Lung (tissue), 12 donors: Measurements from ENCODE around the gene DENND1A. TPM values are rescaled to one million over a fixed set of nuclear protein-coding genes. Genes with fewer than 3 reads are reported as not detected.

Experiments
- ATAC-seq: fragments of 200-7000 bp; cut with Tn5 transposase; one replicate; pipeline ENCODE4 v1.9.1; 2020; ENCODE audit warnings: moderate number of reproducible peaks; ENCODE audit not compliant: insufficient read depth, low FRiP score
- DNase-seq, 3 donors: peaks; one replicate each; pipeline ENCODE4 v3.0.0-alpha.2; 2013 to 2017
- H3K27ac ChIP-seq, 2 donors: one replicate each; pipeline ENCODE4 v1.5.1; 2013; ENCODE audit warnings: mild to moderate bottlenecking in 2 of 2, moderate library complexity in 2 of 2, control low read depth in 1 of 2, inconsistent platforms in 1 of 2, low read depth in 1 of 2, low read length in 1 of 2
- H3K27me3 ChIP-seq, 3 donors: one replicate each; pipeline ENCODE4 v1.5.1; 2013; ENCODE audit warnings: low read length in 2 of 3; ENCODE audit not compliant: control insufficient read depth in 3 of 3, insufficient read depth in 3 of 3
- H3K36me3 ChIP-seq, 4 donors: one replicate each; pipeline ENCODE4 v1.5.1; 2013; ENCODE audit warnings: low read length in 4 of 4, mild to moderate bottlenecking in 1 of 4, moderate library complexity in 1 of 4; ENCODE audit not compliant: control insufficient read depth in 4 of 4, insufficient read depth in 4 of 4
- H3K4me1 ChIP-seq, 5 donors: one replicate each; pipeline ENCODE4 v1.5.1; 2013; ENCODE audit warnings: low read length in 5 of 5, mild to moderate bottlenecking in 2 of 5, moderate library complexity in 1 of 5; ENCODE audit not compliant: control insufficient read depth in 5 of 5, insufficient read depth in 5 of 5
- H3K4me3 ChIP-seq: one replicate; pipeline ENCODE4 v1.5.1; 2013; ENCODE audit warnings: mild to moderate bottlenecking, control low read depth, moderate library complexity
- H3K9ac ChIP-seq, 2 donors: one replicate each; pipeline ENCODE4 v1.5.1; 2013; ENCODE audit warnings: low read length in 2 of 2, control low read depth in 1 of 2; ENCODE audit not compliant: insufficient read depth in 1 of 2
- H3K9me3 ChIP-seq, 4 donors: one replicate each; pipeline ENCODE4 v1.5.1; 2013; ENCODE audit warnings: low read length in 3 of 4, mild to moderate bottlenecking in 1 of 4, moderate library complexity in 1 of 4; ENCODE audit not compliant: control insufficient read depth in 4 of 4, insufficient read depth in 3 of 4
- CTCF ChIP-seq: IDR thresholded peaks from 2 replicates; pipeline ENCODE4 v1.5.1; 2012; ENCODE audit warnings: mild to moderate bottlenecking; ENCODE audit errors: control extremely low read depth, extremely low read depth
- WGBS, 2 donors: extraction: QIAGEN DNeasy Blood & Tissue Kit; methylation state at CpG; one replicate each; pipeline ENCODE4 v1.1.7; 2013; 5-methylcytosine and 5-hydroxymethylcytosine counted together
- polyA plus RNA-seq, 2 donors: library from polyadenylated mRNA; stranded (reverse); fragments of 200-250 nt; gene quantifications; one replicate each; pipeline ENCODE4 v1.2.1, GENCODE V29; 2013
- total RNA-seq, 2 donors: library from RNA; depleted of rRNA in 1 of 2; stranded (reverse); fragments of >200 nt in 1 of 2; gene quantifications; one replicate each; pipeline ENCODE4 v1.2.1, GENCODE V29; 2014 to 2021
- donor health status: control.
- donor health status: control.
- donor health status: Bipolar disorder and iron deficiency.
- donor health status: healthy.
- donor health status: DM: yes; HTN: yes; CAD: no.

Gene DENND1A
- total and polyA plus RNA-seq, 4 donors: 5.7 to 29.8 (median 14.5) TPM

GRCh38 chr9:123382653-123383511, 547.0 kb downstream of the DENND1A start:
- Histone ChIP-seq H3K9me3 (no peaks in the 10 kb centered on the region), H3K27me3 (no peaks in the 10 kb centered on the region), H3K36me3 (peaks cover 0 to 4% (median 0%) of the 10 kb centered on the region in 4 donors), H3K9ac (no peak overlapping the region), H3K4me1 (no peaks in the 10 kb centered on the region), H3K27ac (no peak overlapping the region), H3K4me3 (no peak overlapping the region)
- ATAC-seq (no peak), DNase-seq (no peak)
- 90 to 97% methylated on average over 27 of the region's 27 CpGs for WGBS, 2 donors
- TF ChIP-seq CTCF: no peak

- no peak for DNase-seq
- WGBS, 2 donors: 89 to 94% methylated on average over 24 to 28 of the region's 28 CpGs
- no peak overlapping the region for H3K27ac ChIP-seq
- peaks cover 0 to under 1% (median 0%) of the 10 kb centered on the region in 5 donors for H3K4me1 ChIP-seq
- H3K4me3 ChIP-seq: no peak overlapping the region
- H3K27me3 ChIP-seq: no peaks in the 10 kb centered on the region
- H3K9ac ChIP-seq: no peak overlapping the region
- TF ChIP-seq CTCF: no peak
- ATAC-seq: no peak
- H3K36me3 ChIP-seq: peaks cover 0 to 4% (median 0%) of the 10 kb centered on the region in 4 donors
- H3K9me3 ChIP-seq: no peaks in the 10 kb centered on the region
These were observed 548.8 kb downstream of the DENND1A start for GRCh38 chr9:123380852-123381705.

- ATAC-seq (no peak), DNase-seq (no peak)
- WGBS, 2 donors: 88 to 94% methylated on average over 30 of the region's 30 CpGs
- Histone ChIP-seq H3K4me3 (no peak overlapping the region), H3K27me3 (peaks cover 0 to 12% (median 6%) of the 10 kb centered on the region in 3 donors), H3K4me1 (peaks cover 0 to 9% (median 0%) of the 10 kb centered on the region in 5 donors), H3K36me3 (peaks cover 0 to 4% (median 0%) of the 10 kb centered on the region in 4 donors), H3K9ac (no peak overlapping the region), H3K27ac (no peak overlapping the region), H3K9me3 (no peaks in the 10 kb centered on the region)
- TF ChIP-seq CTCF: no peak
These were observed 550.8 kb downstream of the DENND1A start for GRCh38 chr9:123378956-123379660.
